Brain pericyte (primary cell): ENCODE data around the gene BTBD2.
A peak's percentile ranks its signal among the peaks of the same experiment; 100 is the strongest.
"Not testable (repeated sequence)": the region's sequence is repeated elsewhere in the genome, so short reads cannot be mapped to it uniquely, and the experiment has no call there.

Experiments
- DNase-seq: peaks from one replicate; pipeline ENCODE4 v3.0.0-alpha.2; 2012; ENCODE audit warnings: low read depth, low spot score

BTBD2 gene

DNA sequence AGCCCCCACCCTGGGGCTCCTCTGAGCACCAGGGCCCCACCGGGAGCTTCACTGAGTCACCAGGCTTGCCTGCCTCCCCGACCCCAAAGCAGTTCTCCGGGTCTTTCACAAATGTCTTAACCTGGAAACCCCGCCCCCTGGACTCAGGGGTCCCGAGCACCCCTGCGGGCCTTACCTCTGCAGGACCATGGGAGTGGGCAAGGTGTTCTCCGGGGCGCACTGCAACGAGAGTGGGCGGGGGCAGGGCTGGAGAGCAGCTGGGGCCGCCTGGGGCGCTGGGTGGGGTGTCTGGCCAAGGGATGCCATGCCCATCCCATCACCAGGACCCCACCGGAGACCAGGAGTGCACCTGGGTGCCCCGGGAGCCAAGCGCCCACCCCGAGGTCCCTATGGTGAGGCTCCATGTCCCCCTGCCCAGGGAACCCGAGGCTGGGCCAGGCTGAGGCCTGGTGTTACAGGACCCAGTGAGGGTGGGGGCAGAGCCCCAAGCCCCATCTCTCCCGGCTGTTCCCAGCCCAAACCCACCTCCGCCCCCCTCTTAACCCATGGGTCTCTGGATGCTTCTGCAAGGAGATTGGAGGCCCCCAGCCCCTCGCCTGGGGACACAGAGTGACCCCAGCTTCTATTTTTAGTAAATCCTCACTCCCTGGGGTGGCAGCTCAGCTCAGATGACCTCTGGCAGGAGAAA, 24.6 kb upstream of the BTBD2 start:
- no peak for DNase-seq

DNA sequence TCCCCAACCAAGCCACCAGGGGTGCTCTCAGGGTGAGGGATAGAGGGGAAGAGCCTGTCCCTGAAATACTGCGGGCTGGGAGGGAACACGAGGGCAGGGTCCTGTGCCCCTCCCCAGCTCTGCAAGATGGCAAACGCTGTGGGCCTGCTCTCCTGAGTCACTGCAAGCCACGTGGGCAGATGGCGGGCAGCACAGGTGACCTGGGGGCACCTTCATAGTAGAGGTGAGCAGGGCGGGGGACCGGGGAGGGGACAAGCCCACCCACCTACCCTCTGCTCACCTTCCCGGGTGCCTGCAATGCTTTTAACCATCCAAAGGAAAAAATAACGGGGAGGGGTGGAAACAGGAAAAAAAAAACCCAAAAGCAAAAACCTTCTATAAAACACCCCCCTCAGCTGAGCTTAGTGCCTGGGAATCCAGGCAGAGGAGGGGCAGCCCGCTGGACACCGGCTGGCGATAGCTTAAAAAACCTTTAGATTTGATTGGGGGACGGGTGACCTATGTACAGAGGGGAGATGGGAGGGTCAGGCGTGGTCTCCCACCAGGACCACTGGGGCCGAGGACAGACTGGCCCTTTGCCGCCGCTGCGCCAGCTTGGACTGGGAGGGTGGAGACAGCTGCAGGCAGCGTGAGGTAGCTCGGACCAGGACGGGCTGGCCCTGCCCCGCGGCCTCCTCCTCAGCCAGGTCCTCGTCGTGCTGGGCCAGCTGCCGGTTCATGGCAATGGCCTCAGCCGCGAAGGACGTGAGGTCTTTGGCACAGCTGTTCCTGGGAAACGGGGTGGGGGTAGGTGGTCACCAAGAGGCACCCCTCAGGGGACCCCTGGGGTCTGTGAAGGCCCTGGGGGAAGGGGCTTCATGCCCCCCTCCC, 23.8 kb upstream of the BTBD2 start:
- no peak for DNase-seq

DNA sequence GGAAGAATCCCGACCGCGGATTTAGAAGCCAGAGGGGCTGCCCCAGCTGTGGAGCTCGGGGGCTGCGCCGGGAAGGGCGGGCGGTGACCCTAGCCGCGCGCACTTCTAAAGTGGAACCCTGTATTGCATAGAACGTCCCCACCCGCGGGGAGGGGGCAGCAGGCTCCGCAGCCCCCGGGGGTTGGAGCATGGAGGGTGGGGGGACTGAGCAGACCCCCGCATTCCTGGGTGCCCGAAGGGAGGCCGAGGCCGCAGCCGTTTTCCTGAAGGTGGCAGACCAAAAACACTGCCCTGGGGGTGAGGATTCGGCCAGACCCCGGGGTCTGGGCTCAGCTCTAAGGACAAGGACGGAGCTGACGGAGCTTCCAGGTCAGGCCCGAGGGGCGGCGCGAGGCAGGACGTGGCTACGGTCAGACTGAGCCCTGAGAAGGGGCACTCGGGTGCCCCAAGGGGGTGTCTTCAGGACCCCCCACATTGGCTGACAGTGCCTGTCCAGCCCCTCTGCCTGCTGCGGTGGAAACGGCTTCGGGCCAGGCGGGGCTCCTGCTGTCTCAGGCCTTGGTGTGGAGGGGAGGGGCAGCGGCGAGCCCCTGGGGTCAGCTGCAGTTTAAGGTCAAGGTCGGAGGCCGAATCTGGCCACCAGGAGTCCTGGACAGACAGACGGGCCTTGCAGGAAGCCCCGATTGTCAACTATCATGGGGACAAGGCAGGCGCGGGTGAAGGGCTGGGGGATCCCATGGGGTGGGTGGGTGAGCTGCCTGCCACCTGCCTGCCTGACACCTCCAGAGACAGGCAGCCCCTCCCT, 23.0 kb upstream of the BTBD2 start:
- DNase-seq = no peak

DNA sequence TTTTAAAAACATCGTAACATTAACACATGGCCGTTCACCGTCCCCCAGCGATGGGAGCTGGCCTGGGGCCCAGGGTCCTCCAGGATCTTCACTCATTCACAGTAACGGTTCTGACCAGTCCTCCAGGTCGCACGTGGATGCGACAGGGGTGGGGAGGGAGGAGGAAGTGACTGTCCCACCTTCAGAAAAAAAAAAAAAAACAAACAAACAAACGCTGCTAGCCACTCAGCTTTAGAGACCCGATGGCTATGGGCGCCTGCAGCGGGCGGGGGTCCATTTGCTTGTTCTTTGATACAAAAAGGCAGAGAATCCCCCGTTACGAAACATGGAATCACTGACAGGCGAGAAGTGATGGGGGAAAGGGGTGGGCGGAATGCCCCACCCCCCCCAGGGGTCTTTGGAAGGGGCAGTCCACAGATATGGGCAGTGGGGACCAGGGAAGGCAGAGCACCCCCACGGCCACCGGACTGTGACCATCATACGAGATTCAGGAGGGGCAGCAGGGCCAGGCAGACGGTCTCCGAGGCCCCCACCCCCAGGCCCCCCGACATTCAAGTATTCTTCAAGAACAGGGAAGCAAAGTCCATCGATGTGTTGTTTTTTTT, 22.2 kb upstream of the BTBD2 start:
- no peak for DNase-seq

DNA sequence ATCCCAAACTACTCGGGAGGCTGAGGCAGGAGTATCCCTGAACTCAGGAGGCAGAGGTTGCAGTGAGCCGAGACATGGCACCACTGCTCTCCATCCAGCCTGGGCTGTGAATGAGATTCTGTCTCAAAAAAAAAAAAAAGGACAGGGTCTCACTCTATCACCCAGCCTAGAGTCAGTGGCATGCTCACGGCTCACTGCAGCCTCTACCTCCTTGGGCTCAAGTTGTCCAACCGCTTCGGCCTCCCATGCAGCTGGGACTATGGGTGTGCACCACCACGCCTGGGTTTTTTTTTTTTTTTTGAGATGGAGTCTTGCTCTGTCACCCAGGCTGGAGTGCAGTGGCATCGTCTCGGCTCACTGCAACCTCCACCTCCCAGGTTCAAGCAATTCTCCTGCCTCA, 20.9 kb upstream of the BTBD2 start:
- no peak for DNase-seq

DNA sequence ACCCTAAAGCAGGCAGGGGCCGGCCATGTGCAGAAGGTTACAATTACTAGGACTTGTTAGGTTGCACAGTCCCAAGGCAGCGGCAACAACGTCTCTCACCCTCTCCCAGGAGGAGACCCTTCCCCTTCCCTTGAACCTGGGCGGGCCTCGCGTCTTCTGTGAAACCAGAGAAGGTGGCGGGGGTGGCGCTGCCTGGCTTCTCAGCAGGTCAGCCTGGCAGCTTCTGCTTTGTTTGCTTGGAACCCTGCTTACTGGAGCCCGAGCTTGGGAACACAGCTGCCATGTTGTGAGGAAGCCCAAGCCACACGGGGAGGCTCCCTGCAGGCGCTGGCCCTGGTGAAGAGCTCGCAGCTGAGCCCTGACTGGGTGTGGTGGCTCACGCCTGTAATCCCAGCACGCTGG, 20.1 kb upstream of the BTBD2 start:
- no peak for DNase-seq

DNA sequence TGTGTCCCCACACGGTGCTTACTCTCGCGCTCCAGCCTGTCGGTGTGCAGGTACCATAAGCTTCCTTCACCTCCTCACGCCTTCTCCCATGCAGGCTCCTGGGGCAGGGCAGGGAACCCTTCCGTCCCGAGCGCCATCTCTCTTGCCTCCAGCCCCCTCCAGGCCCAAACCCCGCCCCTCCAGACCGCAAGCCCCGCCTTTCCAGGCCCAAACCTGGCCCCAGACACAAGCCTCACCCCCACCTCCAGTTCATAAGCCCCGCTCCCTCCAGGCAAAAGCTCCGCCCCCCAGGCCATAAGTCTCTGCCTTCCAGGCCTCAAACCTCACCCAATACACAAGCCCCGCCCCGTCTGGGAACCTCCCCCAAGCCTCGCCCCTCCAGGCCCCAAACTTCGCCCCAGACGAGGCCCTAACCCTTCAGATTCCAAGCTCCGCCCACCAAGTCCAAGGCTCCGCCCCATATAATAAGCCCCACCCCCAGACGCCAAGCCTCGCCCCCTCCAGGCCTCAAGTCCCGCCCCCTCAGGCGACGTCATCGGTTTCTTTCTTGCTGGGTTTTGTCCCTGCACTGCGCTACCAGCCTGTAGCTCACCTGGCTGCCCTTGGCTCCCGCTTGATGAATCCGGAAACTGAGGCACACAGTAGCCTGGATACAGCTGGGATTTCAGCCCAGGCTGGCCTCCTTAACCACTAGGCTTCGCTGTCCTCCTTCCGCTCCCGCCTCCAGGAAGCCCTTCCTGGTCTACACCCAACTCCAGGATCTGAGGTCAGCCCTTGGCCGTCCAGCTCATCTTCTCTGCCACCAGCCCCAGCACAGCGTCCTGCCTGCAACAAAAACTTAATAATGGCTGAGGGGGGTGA, 19.4 kb upstream of the BTBD2 start:
- no peak for DNase-seq

DNA sequence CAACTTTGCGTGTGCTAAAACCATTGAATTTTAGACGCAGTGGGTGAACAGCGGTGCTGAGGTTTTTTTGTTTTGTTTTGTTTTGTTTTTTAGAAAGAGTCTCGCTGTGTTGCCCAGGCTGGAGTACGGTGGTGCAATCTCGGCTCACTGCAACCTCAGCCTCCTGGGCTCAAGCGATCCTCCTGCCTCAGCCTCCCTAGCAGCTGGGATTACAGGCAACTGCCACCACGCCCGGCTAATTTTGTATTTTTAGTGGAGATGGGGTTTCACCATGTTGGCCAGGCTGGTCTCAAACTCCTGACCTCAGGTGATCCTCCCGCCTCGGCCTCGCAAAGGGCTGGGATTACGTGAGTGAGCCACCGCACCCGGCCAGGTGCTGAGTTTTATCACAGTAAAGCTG, 18.7 kb upstream of the BTBD2 start:
- DNase-seq = not testable (repeated sequence)

DNA sequence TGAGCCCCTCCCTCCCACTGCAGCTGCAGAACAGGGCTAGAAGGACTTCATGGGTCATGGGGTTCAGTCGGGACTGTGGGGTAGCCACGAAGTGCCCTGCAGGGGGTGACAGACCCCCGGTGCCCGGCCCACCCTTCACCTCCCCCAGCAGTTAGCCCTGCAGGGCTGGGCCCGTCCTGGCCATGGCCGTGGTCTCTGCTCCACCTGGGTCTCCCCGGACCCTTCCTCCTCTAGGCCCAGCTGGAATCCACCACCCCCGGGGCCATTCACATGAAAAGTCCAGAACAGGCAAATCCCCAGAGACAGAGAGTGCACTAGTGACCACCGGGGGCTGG, 18.3 kb upstream of the BTBD2 start:
- DNase-seq = no peak

DNA sequence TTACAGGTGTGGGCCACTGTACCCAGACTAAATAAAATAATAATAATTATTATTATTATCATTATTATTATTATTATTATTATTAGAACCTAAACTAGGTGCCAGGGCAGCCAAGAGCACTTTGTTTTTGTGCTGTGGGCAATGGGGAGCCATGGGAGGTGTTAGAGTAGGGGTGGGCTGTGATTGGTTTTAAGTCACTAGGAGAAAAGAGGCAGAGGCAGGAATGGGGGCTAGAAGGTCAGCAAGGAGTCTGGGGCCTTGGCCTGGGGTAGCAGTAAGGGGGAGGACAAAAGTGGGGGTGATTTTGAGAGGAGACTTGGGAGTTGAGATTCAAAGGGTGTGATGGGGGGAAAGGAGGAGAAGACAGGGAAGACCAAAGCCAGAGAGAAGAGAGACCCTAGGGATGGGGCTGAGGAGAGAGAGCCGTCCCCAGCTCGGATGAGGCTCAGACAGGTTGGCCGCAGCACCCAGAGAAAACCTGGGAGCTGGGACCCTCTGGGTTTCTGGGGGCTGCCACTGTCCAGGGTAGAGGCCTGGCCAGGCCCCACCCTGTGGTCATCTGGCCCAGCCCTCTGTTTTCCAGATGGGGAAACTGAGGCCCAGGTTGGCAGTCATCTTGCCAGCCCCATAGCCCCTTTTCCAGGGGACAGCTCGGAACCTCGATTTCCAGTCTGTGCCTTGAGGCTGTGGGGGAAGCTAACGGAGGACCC, 17.8 kb upstream of the BTBD2 start:
- DNase-seq = no peak

DNA sequence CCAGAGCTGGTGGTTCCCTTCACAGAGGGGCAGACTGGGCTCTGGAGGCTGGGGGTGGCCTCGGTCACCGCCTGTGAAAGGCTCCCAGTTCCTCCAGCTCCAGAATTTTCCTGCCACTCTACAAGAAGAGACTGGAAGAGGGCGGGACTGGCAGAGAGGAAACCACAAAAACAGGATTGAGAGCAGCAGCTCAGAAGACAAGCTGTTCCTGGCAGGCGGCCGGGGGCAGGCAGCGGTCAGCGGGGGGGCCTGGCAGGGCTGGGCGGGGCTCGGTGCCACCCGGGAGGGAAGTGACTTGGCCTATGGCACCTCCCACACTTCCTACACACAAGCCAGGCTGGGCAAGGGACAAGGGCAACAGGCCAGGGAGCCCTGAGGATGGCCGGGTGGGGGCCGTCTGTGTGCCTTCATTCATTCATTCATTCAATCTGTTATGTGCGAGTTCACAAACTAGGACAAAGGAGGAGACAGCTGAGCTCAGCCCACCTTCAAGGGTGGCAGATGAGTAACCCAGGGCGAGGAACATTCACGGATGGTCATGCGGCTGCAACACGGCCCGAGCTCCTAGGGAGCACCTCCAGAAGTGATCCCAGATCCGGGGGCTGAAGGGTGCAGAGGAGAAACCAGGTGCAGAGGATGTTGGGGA, 16.9 kb upstream of the BTBD2 start:
- peak; percentile 61 for DNase-seq

DNA sequence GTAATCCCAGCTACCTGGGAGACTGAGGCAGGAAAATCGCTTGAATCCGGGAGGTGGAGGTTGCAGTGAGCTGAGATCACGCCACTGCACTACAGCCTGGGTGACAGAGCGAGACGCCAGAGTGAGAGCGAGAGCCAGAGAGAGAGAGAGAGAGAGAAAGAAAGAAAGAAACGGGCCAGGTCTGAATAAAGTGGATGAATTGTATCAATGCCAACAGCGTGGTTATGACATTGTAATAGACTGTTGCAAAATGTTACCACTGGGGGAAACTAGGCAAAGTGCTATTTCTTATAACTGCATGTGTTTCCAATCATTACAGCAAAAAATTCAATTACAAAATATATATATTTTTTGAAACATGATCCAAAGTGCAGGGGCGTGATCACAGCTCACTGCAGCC, 11.8 kb upstream of the BTBD2 start:
- no peak for DNase-seq

DNA sequence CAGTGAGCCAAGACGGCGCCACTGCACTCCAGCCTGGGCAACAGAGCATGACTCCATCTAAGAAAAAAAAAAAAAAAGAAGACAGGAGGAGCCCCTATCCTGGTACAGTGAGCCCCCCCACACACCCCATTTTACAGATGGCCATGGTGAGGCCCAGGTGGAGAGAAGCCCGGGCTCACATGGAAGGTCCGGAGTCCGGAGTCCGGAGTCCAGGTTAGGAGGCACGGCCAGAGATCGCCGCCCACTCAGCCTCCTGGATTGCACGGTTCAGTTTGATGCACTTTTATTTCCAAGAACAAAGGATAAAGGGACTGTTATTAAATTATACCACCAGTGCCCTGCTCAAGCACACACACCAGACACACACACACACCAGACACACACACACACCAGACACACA, 11.3 kb upstream of the BTBD2 start:
- DNase-seq = no peak

DNA sequence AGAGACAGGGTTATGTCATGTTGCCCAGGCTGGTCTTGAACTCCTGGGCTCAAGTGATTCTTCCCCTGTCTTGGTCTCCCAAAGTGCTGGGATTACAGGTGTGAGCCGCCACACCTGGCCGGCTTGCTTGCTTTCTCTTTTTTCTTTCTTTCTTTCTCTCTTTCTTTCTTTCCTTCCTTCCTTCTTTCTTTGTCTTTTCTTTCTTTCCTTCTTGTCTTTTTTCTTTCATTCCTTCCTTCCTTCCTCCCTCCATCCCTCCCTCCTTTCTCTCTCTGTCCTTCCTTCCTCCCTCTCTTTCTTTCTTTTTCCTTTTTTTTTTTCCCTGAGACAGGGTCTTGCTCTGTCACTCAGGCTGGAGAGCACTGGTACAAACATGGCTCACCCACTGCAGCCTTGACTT, 6.8 kb upstream of the BTBD2 start:
- no peak for DNase-seq

DNA sequence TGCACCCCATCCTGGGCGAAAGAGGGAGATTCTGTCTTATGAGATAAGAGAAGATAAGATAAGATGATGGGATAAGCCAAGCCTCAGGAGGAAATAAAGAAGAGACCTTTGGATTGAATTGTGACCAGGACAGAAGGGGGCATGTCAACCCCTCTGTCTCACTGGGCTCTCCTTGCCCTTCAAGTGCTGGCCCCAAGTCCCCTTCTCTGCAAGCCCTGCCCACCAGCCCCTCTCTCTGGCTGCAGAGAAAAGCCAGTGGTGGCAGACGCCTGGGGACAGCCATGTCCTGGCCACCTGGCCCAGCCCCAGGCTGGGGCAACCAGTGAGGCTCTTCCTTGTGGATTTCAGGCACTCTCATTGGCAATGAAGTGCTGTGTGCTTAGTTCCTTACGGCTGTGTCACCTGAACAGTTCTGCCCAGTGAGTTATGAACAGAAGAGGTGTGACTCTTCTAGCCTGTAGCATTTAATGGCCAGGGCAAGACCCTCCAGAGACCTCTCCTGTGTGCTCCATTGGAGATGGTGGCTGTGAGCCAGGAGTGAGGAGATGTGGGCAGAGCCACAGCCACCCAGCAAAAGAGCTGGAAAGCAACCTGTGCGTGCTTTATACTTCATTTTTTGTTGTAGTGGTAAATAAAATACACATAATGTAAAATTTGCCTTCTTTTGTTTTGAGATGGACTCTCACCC, 6.1 kb upstream of the BTBD2 start:
- no peak for DNase-seq

DNA sequence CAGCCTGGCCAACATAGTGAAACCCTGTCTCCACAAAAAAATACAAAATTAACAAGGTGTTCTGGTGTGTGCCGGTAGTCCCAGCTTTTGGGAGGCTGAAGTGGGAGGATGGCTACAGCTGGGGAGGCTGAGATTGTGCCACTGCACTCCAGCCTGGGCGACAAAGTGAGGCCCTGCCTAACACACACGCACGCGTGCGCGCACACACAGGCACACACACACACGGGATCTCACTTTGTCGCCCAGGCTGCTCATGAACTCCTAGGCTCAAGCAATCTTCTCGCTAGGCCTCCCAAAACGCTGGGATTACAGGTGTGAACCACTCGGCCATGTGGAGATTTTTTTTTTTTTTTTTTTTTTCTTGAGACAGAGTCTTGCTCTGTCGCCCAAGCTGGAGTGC, 3.2 kb upstream of the BTBD2 start:
- no peak for DNase-seq

DNA sequence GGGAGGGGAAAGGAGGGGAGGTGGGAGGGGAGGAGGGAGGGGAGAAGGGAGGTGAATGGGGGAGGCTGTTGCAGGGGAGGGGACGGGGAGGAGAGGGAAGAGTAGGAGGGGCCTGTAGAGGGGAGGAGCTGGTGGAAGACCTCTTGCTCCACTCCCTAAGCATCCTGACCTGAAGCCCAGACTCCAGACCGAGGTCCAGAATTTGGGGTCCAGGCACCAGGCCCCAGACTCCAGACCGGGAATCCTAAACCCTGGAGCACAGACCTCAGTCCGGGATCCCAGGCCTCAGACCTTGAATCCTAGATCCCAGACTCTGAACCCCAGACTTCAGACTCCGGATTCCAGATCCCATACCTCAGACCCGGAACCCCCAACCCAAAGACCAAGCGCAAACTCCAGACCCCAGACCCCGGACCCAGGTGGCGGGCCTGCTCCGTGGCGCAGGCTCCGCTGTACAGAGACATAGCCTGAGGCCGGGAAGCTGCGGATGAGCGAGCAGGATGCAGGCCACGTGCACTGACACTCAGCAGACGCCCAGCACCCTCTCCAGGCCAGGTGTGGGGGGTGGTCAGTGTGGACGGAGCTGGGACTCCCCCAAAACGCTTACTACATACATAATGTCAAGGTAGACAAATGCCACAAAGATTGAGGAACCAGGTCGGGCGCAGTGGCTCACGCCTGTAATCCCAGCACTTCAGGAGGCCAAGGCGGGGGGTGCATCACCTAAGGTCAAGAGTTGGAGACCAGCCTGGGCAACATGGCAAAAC, 710 bp upstream of the BTBD2 start:
- no peak for DNase-seq

DNA sequence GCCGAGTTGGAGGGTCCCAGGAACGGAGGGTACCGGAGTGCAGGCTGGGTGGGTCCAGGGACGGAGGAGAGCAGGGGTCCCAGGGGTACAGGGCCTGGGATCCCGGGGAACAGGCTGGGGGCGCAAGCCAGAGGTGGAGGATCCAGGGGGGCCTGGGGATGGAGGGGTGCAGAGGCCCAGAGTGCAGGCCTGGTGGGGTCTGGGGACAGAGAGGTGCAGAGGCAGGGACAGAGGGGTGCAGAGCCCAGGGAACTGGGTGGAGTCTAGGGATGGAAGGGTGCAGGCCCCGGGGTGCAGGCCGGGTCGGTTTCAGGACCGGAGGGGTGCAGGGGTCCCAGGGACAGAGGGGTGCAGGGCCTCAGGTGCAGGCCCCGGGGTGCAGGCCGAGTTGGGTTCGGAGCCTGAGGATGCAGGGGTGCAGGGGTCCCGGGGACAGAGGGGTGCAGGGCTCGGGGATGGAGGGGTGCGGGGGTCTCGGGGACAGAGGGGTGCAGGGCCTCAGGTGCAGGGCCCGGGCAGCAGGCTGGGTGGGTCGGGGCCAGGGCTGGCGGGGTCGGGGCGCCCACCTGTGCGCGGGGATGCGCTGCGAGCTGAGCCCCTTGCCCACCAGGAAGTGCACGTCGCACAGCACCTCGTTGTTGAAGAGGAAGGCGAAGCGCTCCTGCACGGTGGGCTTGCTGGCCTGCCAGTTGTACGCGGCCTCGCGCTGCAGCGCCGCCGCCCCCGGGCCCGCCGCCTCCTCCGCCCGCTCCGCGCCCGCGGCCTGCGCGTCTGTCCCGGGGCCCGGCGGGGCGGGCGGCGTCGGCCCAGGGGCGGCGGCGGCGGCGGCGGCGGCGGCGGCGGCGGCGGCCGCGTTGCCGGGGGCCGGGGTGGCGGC, 545 bp downstream of the BTBD2 start:
- DNase-seq = no peak
